ENCODE results near the gene PRDM16.

- TF ChIP-seq CTCF (IDR thresholded peaks at IDR 0.05) (no peak), EZH2 (IDR thresholded peaks at IDR 0.05; ENCODE audit: borderline replicate concordance, insufficient read depth, low read depth, low read length, poor library complexity, severe bottlenecking) (no peak)
These were observed 298.4 kb downstream of the PRDM16 start for GRCh38 chr1:3367376-3367775.
